Measurements from ENCODE around the gene COL5A1. TPM values are rescaled to one million over a fixed set of nuclear protein-coding genes. Genes with fewer than 3 reads are reported as not detected.

The COL5A1 gene
- total and polyA plus RNA-seq, 2 experiments from 2014 or later: 2.5 to 13.1 TPM

GRCh38 chr9:134648701-134649530 lies 7.3 kb downstream of the COL5A1 start:
- Mint-ChIP-seq H3K36me3 (ENCODE audit: low read depth) (no peaks in the 10 kb centered on the region), H3K27ac (no peak overlapping the region), H3K4me3 (no peak overlapping the region), H3K4me1 (peaks cover 22% of the 10 kb centered on the region), H3K27me3 (ENCODE audit: insufficient read depth, low read depth, poor library complexity) (peaks cover 11% of the 10 kb centered on the region), H3K9me3 (no peaks in the 10 kb centered on the region)
- H4K20me1 ChIP-seq (replicated peaks; ENCODE audit: insufficient read depth): no peaks in the 10 kb centered on the region; the same call in 1 of the 2 replicates
- no peaks in the 10 kb centered on the region; the same call in 1 of the 2 replicates for H3K79me2 ChIP-seq (replicated peaks; ENCODE audit: insufficient read depth)
- no peaks in the 10 kb centered on the region for H3K4me1 ChIP-seq (ENCODE audit: insufficient read depth)
- no peaks in the 10 kb centered on the region for H3K27me3 ChIP-seq (ENCODE audit: insufficient read depth)
- ATAC-seq (no peak), DNase-seq (ENCODE audit: low spot score) (no peak)
- TF ChIP-seq ZNF114 (CRISPR knock-in tag; IDR thresholded peaks at IDR 0.05): no peak
- no peak for TF ChIP-seq ZNF462 (CRISPR knock-in tag; IDR thresholded peaks at IDR 0.05)
- no peak for TF ChIP-seq REST (IDR thresholded peaks at IDR 0.05; ENCODE audit: unreplicated experiment)
- TF ChIP-seq NANOG (IDR thresholded peaks at IDR 0.05; ENCODE audit: borderline replicate concordance): no peak
- TF ChIP-seq JUNB (IDR thresholded peaks at IDR 0.05; ENCODE audit: unreplicated experiment): no peak
- TF ChIP-seq ZNF331 (CRISPR knock-in tag; IDR thresholded peaks at IDR 0.05; ENCODE audit: low read depth): no peak
- TF ChIP-seq POLR2AphosphoS5 (IDR thresholded peaks at IDR 0.05; ENCODE audit: low read depth): no peak
- TF ChIP-seq EZH2 (IDR thresholded peaks at IDR 0.05; ENCODE audit: low read depth, unreplicated experiment): no peak
- no peak for TF ChIP-seq CTCF (conservative IDR thresholded peaks at IDR 0.05; ENCODE audit: low read depth in 2 of 2)
- TF ChIP-seq EZH2phosphoT487 (IDR thresholded peaks at IDR 0.05; ENCODE audit: unreplicated experiment): no peak
- no peak for TF ChIP-seq CREB1 (CRISPR knock-in tag; IDR thresholded peaks at IDR 0.05; ENCODE audit: low read depth)
- no peak for TF ChIP-seq ETS1 (IDR thresholded peaks at IDR 0.05)
- TF ChIP-seq STAT1 (IDR thresholded peaks at IDR 0.05; ENCODE audit: unreplicated experiment): no peak
- H3F3A ChIP-seq (replicated peaks; ENCODE audit: low read depth): no peaks in the 10 kb centered on the region
- no peak overlapping the region for H3K4me2 ChIP-seq
- no peaks in the 10 kb centered on the region for H3K9me2 ChIP-seq (ENCODE audit: insufficient read depth)
- H2AFZ ChIP-seq: no peak overlapping the region
- H3K27ac ChIP-seq (ENCODE audit: low read depth): no peak overlapping the region
- no peak overlapping the region for H3K4me3 ChIP-seq
- no peaks in the 10 kb centered on the region for H3K36me3 ChIP-seq (ENCODE audit: insufficient read depth)

All from GM23338 (cell line).